Keratinocyte (primary cell): ENCODE results near the gene YWHAQ.

Experiments
- EZH2 ChIP-seq: IDR thresholded peaks from one replicate; pipeline ENCODE4 v1.6.1; 2012; ENCODE audit warnings: inconsistent platforms, mild to moderate bottlenecking, low read length, moderate library complexity
- TF ChIP-seq, protein P1 (sequence below), 3 experiments: IDR thresholded peaks in 1 of 3; conservative IDR thresholded peaks in 1 of 3; optimal IDR thresholded peaks in 1 of 3; 2 replicates in 2 of 3; 3 replicates in 1 of 3; pipeline versions ENCODE3 to v1.5.1; 2011; ENCODE audit warnings: low read length in 3 of 3, mild to moderate bottlenecking in 3 of 3, moderate library complexity in 2 of 3, control low read depth in 1 of 3, inconsistent platforms in 1 of 3; ENCODE audit not compliant: insufficient read depth in 2 of 3; ENCODE audit errors: extremely low read depth in 1 of 3

DNA sequence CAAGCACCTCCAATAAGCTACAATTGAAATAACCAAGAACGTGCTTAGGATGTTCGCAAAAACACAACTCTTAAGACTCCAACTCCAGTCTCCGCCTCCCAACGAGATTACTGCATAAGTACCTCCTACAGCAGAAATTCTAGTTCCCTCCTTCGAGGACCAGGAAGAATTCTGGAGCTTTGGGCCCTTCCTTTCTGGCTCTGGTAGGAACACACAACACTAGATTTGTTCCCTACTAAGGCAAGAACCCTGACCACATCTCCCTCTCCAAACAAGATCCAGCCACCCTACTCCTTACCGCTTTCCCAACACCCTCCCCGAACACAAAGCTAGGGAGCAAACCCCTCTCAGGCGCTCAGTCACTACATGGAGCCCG lies 75.9 kb downstream of the YWHAQ start:
- TF ChIP-seq EZH2: no peak
- TF ChIP-seq, protein P1, sequence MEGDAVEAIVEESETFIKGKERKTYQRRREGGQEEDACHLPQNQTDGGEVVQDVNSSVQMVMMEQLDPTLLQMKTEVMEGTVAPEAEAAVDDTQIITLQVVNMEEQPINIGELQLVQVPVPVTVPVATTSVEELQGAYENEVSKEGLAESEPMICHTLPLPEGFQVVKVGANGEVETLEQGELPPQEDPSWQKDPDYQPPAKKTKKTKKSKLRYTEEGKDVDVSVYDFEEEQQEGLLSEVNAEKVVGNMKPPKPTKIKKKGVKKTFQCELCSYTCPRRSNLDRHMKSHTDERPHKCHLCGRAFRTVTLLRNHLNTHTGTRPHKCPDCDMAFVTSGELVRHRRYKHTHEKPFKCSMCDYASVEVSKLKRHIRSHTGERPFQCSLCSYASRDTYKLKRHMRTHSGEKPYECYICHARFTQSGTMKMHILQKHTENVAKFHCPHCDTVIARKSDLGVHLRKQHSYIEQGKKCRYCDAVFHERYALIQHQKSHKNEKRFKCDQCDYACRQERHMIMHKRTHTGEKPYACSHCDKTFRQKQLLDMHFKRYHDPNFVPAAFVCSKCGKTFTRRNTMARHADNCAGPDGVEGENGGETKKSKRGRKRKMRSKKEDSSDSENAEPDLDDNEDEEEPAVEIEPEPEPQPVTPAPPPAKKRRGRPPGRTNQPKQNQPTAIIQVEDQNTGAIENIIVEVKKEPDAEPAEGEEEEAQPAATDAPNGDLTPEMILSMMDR (optimal IDR thresholded peaks at IDR 0.05 in 1 of 3, IDR thresholded peaks at IDR 0.05 in 1 of 3, conservative IDR thresholded peaks at IDR 0.05 in 1 of 3; ENCODE audit: extremely low read depth in 1 of 3, insufficient read depth in 2 of 3, low read length in 3 of 3): no peak
